Loucy (cell line): ENCODE results near the gene NANOS2.

ENCODE experiments used
- H2AFZ ChIP-seq: fragments of 200-600 bp; sonication (generic); 2 replicates; pipeline ENCODE4 v1.6.0; 2016; ENCODE audit warnings: antibody characterized with exemption, mild to moderate bottlenecking, low read length, moderate library complexity
- H3F3A ChIP-seq: fragments of 200-600 bp; 2 replicates; pipeline ENCODE4 v1.6.0; 2016; ENCODE audit warnings: antibody characterized with exemption, low read depth, mild to moderate bottlenecking
- H3K27me3 ChIP-seq: fragments of 200-600 bp; sonication (generic); 2 replicates; pipeline ENCODE4 v1.6.1; 2014; ENCODE audit warnings: low read length, mild to moderate bottlenecking; ENCODE audit not compliant: insufficient read depth, poor library complexity, severe bottlenecking
- H3K36me3 ChIP-seq: fragments of 200-600 bp; sonication (generic); 2 replicates; pipeline ENCODE4 v1.6.1; 2016; ENCODE audit warnings: low read length; ENCODE audit not compliant: insufficient read depth
- H3K4me1 ChIP-seq: fragments of 200-600 bp; sonication (generic); 2 replicates; pipeline ENCODE4 v1.5.1; 2014; ENCODE audit warnings: low read length, mild to moderate bottlenecking; ENCODE audit not compliant: insufficient read depth, poor library complexity, severe bottlenecking
- H3K4me2 ChIP-seq: fragments of 200-600 bp; sonication (generic); 2 replicates; pipeline ENCODE4 v1.6.0; 2014; ENCODE audit warnings: antibody characterized with exemption, low read length, low read depth, mild to moderate bottlenecking; ENCODE audit not compliant: poor library complexity, severe bottlenecking
- H3K4me3 ChIP-seq: fragments of 200-600 bp; sonication (generic); 2 replicates; pipeline ENCODE4 v1.5.1; 2014; ENCODE audit warnings: low read length, mild to moderate bottlenecking, mixed read lengths; ENCODE audit not compliant: poor library complexity, severe bottlenecking
- H3K79me2 ChIP-seq: fragments of 200-600 bp; sonication (generic); 2 replicates; pipeline ENCODE4 v1.6.1; 2014; ENCODE audit warnings: low read length; ENCODE audit not compliant: insufficient read depth
- H3K9ac ChIP-seq: fragments of 200-600 bp; sonication (generic); 2 replicates; pipeline ENCODE4 v1.6.0; 2014; ENCODE audit warnings: mild to moderate bottlenecking, low read depth, low read length, moderate library complexity; ENCODE audit not compliant: poor library complexity, severe bottlenecking
- H3K9me2 ChIP-seq: fragments of 200-600 bp; sonication (generic); replicated peaks from 2 replicates; pipeline ENCODE4 v1.6.1; 2016; ENCODE audit warnings: low read depth, low read length, mixed read lengths
- H3K9me3 ChIP-seq: fragments of 200-600 bp; sonication (generic); 2 replicates; pipeline ENCODE4 v1.6.1; 2014; ENCODE audit warnings: mild to moderate bottlenecking, antibody characterized with exemption, low read length, low read depth; ENCODE audit not compliant: insufficient read depth
- H4K20me1 ChIP-seq: fragments of 200-600 bp; sonication (generic); 2 replicates; pipeline ENCODE4 v1.6.0; 2014; ENCODE audit warnings: antibody characterized with exemption, low read length, mild to moderate bottlenecking; ENCODE audit not compliant: insufficient read depth, poor library complexity, severe bottlenecking
- CTCF ChIP-seq: fragments of 200-600 bp; sonication (generic); conservative IDR thresholded peaks from 2 replicates; pipeline ENCODE4 v1.5.1; 2014; ENCODE audit warnings: mild to moderate bottlenecking, antibody characterized with exemption, low read length
- EZH2phosphoT487 ChIP-seq: fragments of 200-600 bp; IDR thresholded peaks from 2 replicates; pipeline ENCODE4 v1.6.1; 2018; ENCODE audit warnings: antibody characterized with exemption, mild to moderate bottlenecking, moderate library complexity, borderline replicate concordance

Gene NANOS2

GRCh38 chr19:45955905-45956608, 41.5 kb upstream of the NANOS2 start:
- Histone ChIP-seq H3K79me2 (no peaks in the 10 kb centered on the region), H3K36me3 (no peaks in the 10 kb centered on the region), H3K4me2 (peak overlapping the region; percentile 52), H3K27me3 (no peaks in the 10 kb centered on the region), H3K4me3 (no peak overlapping the region), H3K9me2 (no peaks in the 10 kb centered on the region), H2AFZ (no peak overlapping the region), H4K20me1 (no peaks in the 10 kb centered on the region), H3K4me1 (peaks cover 34% of the 10 kb centered on the region), H3K9me3 (no peaks in the 10 kb centered on the region), H3F3A (no peaks in the 10 kb centered on the region), H3K9ac (no peak overlapping the region)
- TF ChIP-seq EZH2phosphoT487 (no peak), CTCF (no peak)

- Histone ChIP-seq H3K4me2 (no peak overlapping the region), H3K4me3 (no peak overlapping the region), H3K36me3 (no peaks in the 10 kb centered on the region)
These were observed 39.6 kb upstream of the NANOS2 start for GRCh38 chr19:45954156-45954555.

GRCh38 chr19:45953676-45954075, 39.1 kb upstream of the NANOS2 start:
- H3K9ac ChIP-seq = no peak overlapping the region
- H3K4me2 ChIP-seq = no peak overlapping the region

More at GRCh38 chr19:45954156-45954555, 39.6 kb upstream of the NANOS2 start:
- no peak overlapping the region for H3K9ac ChIP-seq
- no peaks in the 10 kb centered on the region for H3K27me3 ChIP-seq
- H3K4me1 ChIP-seq = peaks cover 34% of the 10 kb centered on the region
- H4K20me1 ChIP-seq = no peaks in the 10 kb centered on the region
- no peaks in the 10 kb centered on the region for H3K79me2 ChIP-seq
- H3K9me2 ChIP-seq = no peaks in the 10 kb centered on the region
- no peak for TF ChIP-seq CTCF
- no peak for TF ChIP-seq EZH2phosphoT487
- H2AFZ ChIP-seq = no peak overlapping the region
- H3K9me3 ChIP-seq = no peaks in the 10 kb centered on the region
- no peaks in the 10 kb centered on the region for H3F3A ChIP-seq

More at GRCh38 chr19:45953676-45954075, 39.1 kb upstream of the NANOS2 start:
- Histone ChIP-seq H3K9me2 (no peaks in the 10 kb centered on the region), H3K4me3 (no peak overlapping the region), H3F3A (no peaks in the 10 kb centered on the region), H2AFZ (no peak overlapping the region), H3K9me3 (no peaks in the 10 kb centered on the region), H3K36me3 (no peaks in the 10 kb centered on the region), H3K4me1 (peaks cover 34% of the 10 kb centered on the region), H3K79me2 (no peaks in the 10 kb centered on the region), H4K20me1 (no peaks in the 10 kb centered on the region), H3K27me3 (no peaks in the 10 kb centered on the region)
- TF ChIP-seq EZH2phosphoT487 = no peak
- TF ChIP-seq CTCF = no peak
